Brain microvascular endothelial cell (primary cell): ENCODE data around the gene CABCOCO1.

ENCODE experiments used
- DNase-seq: peaks from one replicate; pipeline ENCODE4 v3.0.0-alpha.2; 2020
- H3K27ac ChIP-seq: fragments of 250-450 bp; sonication (Bioruptor Pico); 2 replicates; pipeline ENCODE4 v1.5.1; 2020; ENCODE audit warnings: mild to moderate bottlenecking, moderate library complexity
- H3K27me3 ChIP-seq: fragments of 250-450 bp; sonication (Bioruptor Pico); replicated peaks from 2 replicates; pipeline ENCODE4 v1.5.1; 2020; ENCODE audit warnings: mild to moderate bottlenecking
- H3K36me3 ChIP-seq: fragments of 250-450 bp; sonication (Bioruptor Pico); replicated peaks from 2 replicates; pipeline ENCODE4 v1.5.1; 2020; ENCODE audit warnings: mild to moderate bottlenecking
- H3K4me3 ChIP-seq: 2 replicates; pipeline ENCODE4 v1.5.1; 2011; ENCODE audit warnings: low read depth, mild to moderate bottlenecking, control low read depth, low read length, moderate library complexity
- CTCF ChIP-seq: IDR thresholded peaks from 2 replicates; pipeline ENCODE4 v1.5.1; 2011; ENCODE audit warnings: low read depth, mild to moderate bottlenecking, moderate library complexity, low read length, control low read depth, inconsistent platforms; ENCODE audit errors: missing control alignments
- in situ Hi-C: cut with HindIII; loops from 2 replicates; pipeline ENCODE4 v1.10.0; 2017; ENCODE audit warnings: low sequenced_read_pairs, low pct_ligation_motif_present

Gene CABCOCO1

GRCh38 chr10:61766927-61767326 lies 104.2 kb downstream of the CABCOCO1 start:
- no peak overlapping the region for H3K27ac ChIP-seq
- H3K36me3 ChIP-seq, result no peaks in the 10 kb centered on the region
- no peak overlapping the region for H3K4me3 ChIP-seq
- TF ChIP-seq CTCF, result no peak
- in situ Hi-C loops, result no loop called here
- no peaks in the 10 kb centered on the region for H3K27me3 ChIP-seq
- no peak for DNase-seq

GRCh38 chr10:61774031-61774430 lies 111.3 kb downstream of the CABCOCO1 start:
- no peak for DNase-seq
- TF ChIP-seq CTCF, result no peak
- in situ Hi-C loops, result no loop called here
- no peak overlapping the region for H3K27ac ChIP-seq
- no peak overlapping the region for H3K4me3 ChIP-seq
- H3K36me3 ChIP-seq, result no peaks in the 10 kb centered on the region
- no peaks in the 10 kb centered on the region for H3K27me3 ChIP-seq

- in situ Hi-C loops, result no loop called here
- no peaks in the 10 kb centered on the region for H3K27me3 ChIP-seq
- no peak overlapping the region for H3K4me3 ChIP-seq
- no peak for DNase-seq
- no peak overlapping the region for H3K27ac ChIP-seq
- no peaks in the 10 kb centered on the region for H3K36me3 ChIP-seq
- no peak for TF ChIP-seq CTCF
These were observed 112.4 kb downstream of the CABCOCO1 start for GRCh38 chr10:61775111-61775510.

- no peak overlapping the region for H3K27ac ChIP-seq
- no peak for TF ChIP-seq CTCF
- no peaks in the 10 kb centered on the region for H3K36me3 ChIP-seq
- in situ Hi-C loops, result no loop called here
- H3K27me3 ChIP-seq, result no peaks in the 10 kb centered on the region
- no peak overlapping the region for H3K4me3 ChIP-seq
- DNase-seq, result no peak
These were observed 114.0 kb downstream of the CABCOCO1 start for GRCh38 chr10:61776615-61777266.

GRCh38 chr10:61778137-61778536 lies 115.4 kb downstream of the CABCOCO1 start:
- H3K27ac ChIP-seq, result no peak overlapping the region
- no peak for DNase-seq
- no peaks in the 10 kb centered on the region for H3K27me3 ChIP-seq
- no peaks in the 10 kb centered on the region for H3K36me3 ChIP-seq
- H3K4me3 ChIP-seq, result no peak overlapping the region
- TF ChIP-seq CTCF, result no peak
- in situ Hi-C loops, result no loop called here

- Histone ChIP-seq H3K4me3 (no peak overlapping the region), H3K27ac (peak overlapping the region; percentile 29), H3K27me3 (no peaks in the 10 kb centered on the region), H3K36me3 (no peaks in the 10 kb centered on the region)
- in situ Hi-C loops, result no loop called here
- DNase-seq, result no peak
- no peak for TF ChIP-seq CTCF
These were observed 116.5 kb downstream of the CABCOCO1 start for GRCh38 chr10:61779276-61779675.
